K562 (cell line): ENCODE results near the gene CHMP1A. TPM values are rescaled to one million over a fixed set of nuclear protein-coding genes. Genes with fewer than 3 reads are reported as not detected.

Source experiments
- ATAC-seq: fragments of 200-7000 bp; cut with Tn5 transposase; 3 replicates; pipeline ENCODE4 v1.9.1; 2020; ENCODE audit warnings: moderate library complexity
- BruUV-seq: library from RNA; stranded (reverse); fragments of 400-500 nt; replicated peaks from 2 replicates; lab custom pipeline; 2021; lab: Mats Ljungman, UMichigan
- CTCF ChIA-PET: fragments of 300-600 bp; formaldehyde crosslinking; extraction: SDS; loops from one replicate; lab custom pipeline; 2021; ENCODE audit warnings: low intra/inter-chr PET ratio; lab: Yijun Ruan, JAX
- POLR2A ChIA-PET: fragments of 300-600, 350-650 bp; sonication (Branson Sonifier 250); formaldehyde crosslinking; extraction: SDS; loops from one replicate; lab custom pipeline; 2021; ENCODE audit warnings: antibody characterized with exemption, inconsistent platforms; lab: Yijun Ruan, JAX
- DNase-seq, 4 experiments: peaks; one replicate each; pipeline versions ENCODE4 v3.0.0 to v3.0.0-alpha.2; 2011 to 2018; ENCODE audit warnings: low spot score in 3 of 4, mixed read lengths in 3 of 4; ENCODE audit errors: extremely low read depth in 1 of 4
- FAIRE-seq: peaks from 2 replicates; lab custom pipeline; 2011; peaks lifted over from hg19 to GRCh38; lab: Jason Lieb, UNC
- H2AFZ ChIP-seq: 2 replicates; pipeline ENCODE4 v1.6.0; 2011; ENCODE audit warnings: low read depth, low read length, control low read depth, inconsistent platforms
- H3K27ac ChIP-seq: fragments of 200-600 bp; 3 replicates; pipeline ENCODE4 v1.8.0; 2011; ENCODE audit warnings: low read depth, mild to moderate bottlenecking, control low read depth, inconsistent platforms, low read length, moderate library complexity, mixed read lengths; ENCODE audit errors: extremely low read depth
- H3K27me3 ChIP-seq, 2 experiments: fragments of 300-600 bp in 1 of 2; 2 replicates in 1 of 2; 3 replicates in 1 of 2; pipeline versions ENCODE4 v1.6.0 to v1.8.0; 2011; ENCODE audit warnings: inconsistent platforms in 2 of 2, low read length in 2 of 2, mild to moderate bottlenecking in 1 of 2, mixed read lengths in 1 of 2, moderate library complexity in 1 of 2; ENCODE audit not compliant: control insufficient read depth in 2 of 2, insufficient read depth in 2 of 2
- H3K36me3 ChIP-seq: fragments of 300-600 bp; 3 replicates; pipeline ENCODE4 v1.8.0; 2011; ENCODE audit warnings: mild to moderate bottlenecking, low read length, inconsistent platforms; ENCODE audit not compliant: control insufficient read depth, insufficient read depth
- H3K4me1 ChIP-seq, 2 experiments: fragments of 200-600 bp in 1 of 2; replicated peaks in 1 of 2; 2 replicates in 1 of 2; 3 replicates in 1 of 2; pipeline versions ENCODE4 v1.5.1 to v1.8.0; 2011; ENCODE audit warnings: inconsistent platforms in 2 of 2, low read length in 2 of 2, mild to moderate bottlenecking in 1 of 2, mixed read lengths in 1 of 2, moderate library complexity in 1 of 2; ENCODE audit not compliant: control insufficient read depth in 2 of 2, insufficient read depth in 2 of 2
- H3K4me2 ChIP-seq: 2 replicates; pipeline ENCODE4 v1.6.1; 2011; ENCODE audit warnings: low read length, control low read depth, inconsistent platforms, mixed read lengths; ENCODE audit not compliant: insufficient read depth
- H3K4me3 ChIP-seq: fragments of 200-600 bp; sonication (generic), shearing (Covaris generic); 2 replicates; pipeline ENCODE4 v1.5.1; 2016; ENCODE audit warnings: control low read depth, inconsistent platforms
- H3K79me2 ChIP-seq: fragments of 200-600 bp; 3 replicates; pipeline ENCODE4 v1.8.0; 2011; ENCODE audit warnings: low read length, inconsistent platforms; ENCODE audit not compliant: control insufficient read depth, insufficient read depth
- H3K9ac ChIP-seq, 2 experiments: 2 replicates each; pipeline versions ENCODE4 v1.6.0 to v1.6.1; 2011; ENCODE audit warnings: low read depth in 2 of 2, low read length in 2 of 2, control low read depth in 1 of 2, inconsistent platforms in 1 of 2, mild to moderate bottlenecking in 1 of 2, mixed read lengths in 1 of 2; ENCODE audit not compliant: insufficient read depth in 1 of 2
- H3K9me1 ChIP-seq: one replicate; pipeline ENCODE4 v1.6.0; 2011; ENCODE audit warnings: inconsistent platforms, mild to moderate bottlenecking, low read length, moderate library complexity; ENCODE audit not compliant: control insufficient read depth, insufficient read depth
- H3K9me3 ChIP-seq: replicated peaks from 2 replicates; pipeline ENCODE4 v1.5.1; 2011; ENCODE audit warnings: low read depth, low read length, inconsistent platforms; ENCODE audit not compliant: control insufficient read depth, insufficient read depth
- H4K20me1 ChIP-seq: replicated peaks from 2 replicates; pipeline ENCODE4 v1.6.1; 2011; ENCODE audit warnings: low read length, inconsistent platforms, mixed read lengths; ENCODE audit not compliant: control insufficient read depth, insufficient read depth
- BRF1 ChIP-seq: IDR thresholded peaks from 3 replicates; pipeline ENCODE4 v1.6.1; 2011; ENCODE audit warnings: borderline replicate concordance, mild to moderate bottlenecking; ENCODE audit not compliant: insufficient read length; ENCODE audit errors: extremely low read depth
- DACH1 ChIP-seq: fragments of 450-650 bp; IDR thresholded peaks from 2 replicates; pipeline ENCODE4 v1.6.1; 2018; ENCODE audit not compliant: partially characterized antibody
- DMBX1 ChIP-seq: fragments of 250-450 bp; sonication (Bioruptor Pico); IDR thresholded peaks from 2 replicates; pipeline ENCODE4 v1.8.0; 2022; ENCODE audit warnings: inconsistent platforms, mild to moderate bottlenecking, moderate library complexity, borderline replicate concordance
- GATAD2A ChIP-seq: fragments of 450-650 bp; IDR thresholded peaks from 2 replicates; pipeline ENCODE4 v1.6.1; 2017
- HOMEZ ChIP-seq: fragments of 250-450 bp; sonication (Bioruptor Pico); IDR thresholded peaks from 2 replicates; pipeline ENCODE4 v1.4.0; 2020; ENCODE audit warnings: mild to moderate bottlenecking, moderate library complexity
- JUNB ChIP-seq: fragments of 450-650 bp; formaldehyde crosslinking; conservative IDR thresholded peaks from 2 replicates; pipeline ENCODE4 v1.4.0; 2020; ENCODE audit warnings: mild to moderate bottlenecking
- KLF10 ChIP-seq: fragments of 250-450 bp; sonication (Bioruptor Pico); IDR thresholded peaks from 2 replicates; pipeline ENCODE4 v1.6.1; 2021; ENCODE audit warnings: matching md5 sums
- PTBP1 ChIP-seq: fragments of 200-400 bp; formaldehyde crosslinking; IDR thresholded peaks from 2 replicates; pipeline ENCODE4 v1.6.1; 2017; ENCODE audit warnings: low read depth, low read length
- RBM15 ChIP-seq: fragments of 200-400 bp; formaldehyde crosslinking; IDR thresholded peaks from 2 replicates; pipeline ENCODE4 v1.6.1; 2018; ENCODE audit warnings: mild to moderate bottlenecking, low read length, moderate library complexity; ENCODE audit not compliant: insufficient read depth
- SETDB1 ChIP-seq: IDR thresholded peaks from one replicate; pipeline ENCODE4 v1.6.1; 2012; ENCODE audit warnings: low read length, control low read depth, inconsistent platforms
- ZBTB9 ChIP-seq: fragments of 450-650 bp; formaldehyde crosslinking; IDR thresholded peaks from 2 replicates; pipeline ENCODE4 v1.4.0; 2020; ENCODE audit warnings: mild to moderate bottlenecking, moderate library complexity
- ZNF274 ChIP-seq: IDR thresholded peaks from 2 replicates; pipeline ENCODE4 v1.6.1; 2011; ENCODE audit warnings: low read depth, mild to moderate bottlenecking, low read length, moderate library complexity, borderline replicate concordance
- ZNF639 ChIP-seq, 2 experiments: fragments of 200-800 bp in 1 of 2; sonication (Bioruptor generic) in 1 of 2; sonication (generic) in 1 of 2; formaldehyde crosslinking in 1 of 2; IDR thresholded peaks in 1 of 2; conservative IDR thresholded peaks in 1 of 2; 2 replicates each; pipeline versions ENCODE4 v1.5.0 to v1.6.1; 2016 to 2020; ENCODE audit warnings: missing compliant biosample characterization in 1 of 2, missing genetic modification characterization in 1 of 2, missing genetic modification reagents in 1 of 2
- ZNF668 ChIP-seq: fragments of 250-450 bp; sonication (Bioruptor Pico); IDR thresholded peaks from 2 replicates; pipeline ENCODE4 v1.8.0; 2022; ENCODE audit warnings: mild to moderate bottlenecking, inconsistent platforms
- ZNF76 ChIP-seq: fragments of 250-450 bp; sonication (Bioruptor Pico); IDR thresholded peaks from 2 replicates; pipeline ENCODE4 v1.4.0; 2020; ENCODE audit warnings: mild to moderate bottlenecking, moderate library complexity, borderline replicate concordance
- WGBS: fragments of 100-300 bp; shearing (Covaris generic); methylation state at CpG from one replicate; pipeline ENCODE4 v1.1.6; 2016; ENCODE audit warnings: low coverage, mixed read lengths; ENCODE audit not compliant: insufficient coverage; ENCODE audit errors: missing lambda C conversion rate; 5-methylcytosine and 5-hydroxymethylcytosine counted together
- in situ Hi-C: fragments of 300-500 bp; cut with MboI; formaldehyde crosslinking; loops from 4 replicates; pipeline ENCODE4 v1.15.0; 2018; ENCODE audit warnings: inconsistent platforms, mixed read lengths
- intact Hi-C: fragments of 100-400 bp; cut with micrococcal nuclease; formaldehyde crosslinking; loops from 2 replicates; pipeline ENCODE4 v1.14.2; 2022
- polyA plus RNA-seq, 8 experiments: library from polyadenylated mRNA; depleted of rRNA in 4 of 8; stranded (reverse) in 5 of 8; unstranded in 3 of 8; fragments of >200 nt; fragmentation: Nextera tagmentation in 2 of 8; fragmentation: Illumina TruSeq in 1 of 8; extraction: Ambion mirVana in 2 of 8; extraction: Trizol in 1 of 8; gene quantifications; 2 replicates each; pipeline versions ENCODE4 v1.2.1 to v1.2.3, GENCODE V29; 2011 to 2014; ENCODE audit warnings: inconsistent platforms in 1 of 8, missing spikeins in 1 of 8
- total RNA-seq, 7 experiments: library from RNA; depleted of rRNA in 6 of 7; stranded (reverse); fragments of >200 nt in 6 of 7; fragmentation: Illumina TruSeq in 2 of 7; extraction: Trizol in 2 of 7; gene quantifications; 2 replicates each; pipeline versions ENCODE4 v1.2.1 to v1.2.3, GENCODE V29; 2011 to 2021; ENCODE audit warnings: low replicate concordance in 1 of 7

Gene CHMP1A
- total and polyA plus RNA-seq, 9 of the 15 experiments (the other 6 are each of a cell fraction or from before 2014, with no cell fraction given), result 0.83 to 79.9 (median 45.2) TPM

GRCh38 chr16:89685916-89686315 is 28.4 kb upstream of the CHMP1A start:
- no peak for ATAC-seq
- peaks cover 25% of the 10 kb centered on the region for H3K79me2 ChIP-seq
- CTCF ChIA-PET, result no interaction called here
- H3K4me1 ChIP-seq, result peaks cover 6 to 30% of the 10 kb centered on the region in 2 experiments
- BruUV-seq, result no TSS peak
- no peak for FAIRE-seq
- H3K27me3 ChIP-seq, result no peaks in the 10 kb centered on the region
- no peak overlapping the region for H3K4me2 ChIP-seq
- in situ Hi-C loops, result no loop called here
- H3K9me1 ChIP-seq, result no peaks in the 10 kb centered on the region
- POLR2A ChIA-PET, result interaction anchor here (0.6 to 1.5 kb wide), 6 partner anchors 11 to 121 kb away, joined by 3 to 16 read pairs (median 4); no protein-coding TSS in a partner anchor
- 0 out of 2 replicates have a peak, but pooled peaks cover 7% of the 10 kb centered on the region for H4K20me1 ChIP-seq
- H3K9ac ChIP-seq, result no peak overlapping the region
- H3K36me3 ChIP-seq, result peaks cover 27% of the 10 kb centered on the region; the same call in 2 of the 3 replicates
- TF ChIP-seq DMBX1 (CRISPR knock-in tag), result no peak
- TF ChIP-seq KLF10 (CRISPR knock-in tag), result no peak
- no peak for TF ChIP-seq SETDB1
- TF ChIP-seq ZNF668 (CRISPR knock-in tag), result no peak
- TF ChIP-seq GATAD2A, result no peak
- no peak for TF ChIP-seq BRF1
- no peak for TF ChIP-seq PTBP1
- TF ChIP-seq JUNB (CRISPR knock-in tag), result no peak
- no peak for TF ChIP-seq ZBTB9 (CRISPR knock-in tag)
- no peak for TF ChIP-seq RBM15
- TF ChIP-seq ZNF76, result no peak
- TF ChIP-seq DACH1, result no peak
- TF ChIP-seq HOMEZ (CRISPR knock-in tag), result no peak
- no peak for TF ChIP-seq ZNF274
- no peak for TF ChIP-seq ZNF639 (CRISPR knock-in tag; conservative IDR thresholded peaks at IDR 0.05 in 1 of 2, IDR thresholded peaks at IDR 0.05 in 1 of 2)
- TF ChIP-seq, all 486 proteins: peak for 0
- WGBS, result 44% methylated on average over 1 of the region's 1 CpG
- intact Hi-C loops, result no loop called here
- H3K27ac ChIP-seq, result no peak overlapping the region
- DNase-seq, result no peak
- no peak overlapping the region; the same call in 1 of the 2 replicates for H3K4me3 ChIP-seq
- 0 out of 2 replicates have a peak, but pooled peaks cover 3% of the 10 kb centered on the region for H3K9me3 ChIP-seq
- no peak overlapping the region for H2AFZ ChIP-seq
